Erythroblast (primary cell): ENCODE measurements around the gene WDR1.

Experiments used
- DNase-seq, 2 experiments: peaks; one replicate each; lab custom pipeline; 2025; lab: John Stamatoyannopoulos, UW
- GATA1 ChIP-seq: IDR thresholded peaks from 2 replicates; pipeline ENCODE4 v1.6.1; 2011; ENCODE audit warnings: low read depth, mild to moderate bottlenecking, control low read depth, low read length, moderate library complexity
- POLR2A ChIP-seq: IDR thresholded peaks from 2 replicates; pipeline ENCODE4 v1.6.1; 2011; ENCODE audit warnings: mild to moderate bottlenecking, low read length

Gene WDR1

DNA sequence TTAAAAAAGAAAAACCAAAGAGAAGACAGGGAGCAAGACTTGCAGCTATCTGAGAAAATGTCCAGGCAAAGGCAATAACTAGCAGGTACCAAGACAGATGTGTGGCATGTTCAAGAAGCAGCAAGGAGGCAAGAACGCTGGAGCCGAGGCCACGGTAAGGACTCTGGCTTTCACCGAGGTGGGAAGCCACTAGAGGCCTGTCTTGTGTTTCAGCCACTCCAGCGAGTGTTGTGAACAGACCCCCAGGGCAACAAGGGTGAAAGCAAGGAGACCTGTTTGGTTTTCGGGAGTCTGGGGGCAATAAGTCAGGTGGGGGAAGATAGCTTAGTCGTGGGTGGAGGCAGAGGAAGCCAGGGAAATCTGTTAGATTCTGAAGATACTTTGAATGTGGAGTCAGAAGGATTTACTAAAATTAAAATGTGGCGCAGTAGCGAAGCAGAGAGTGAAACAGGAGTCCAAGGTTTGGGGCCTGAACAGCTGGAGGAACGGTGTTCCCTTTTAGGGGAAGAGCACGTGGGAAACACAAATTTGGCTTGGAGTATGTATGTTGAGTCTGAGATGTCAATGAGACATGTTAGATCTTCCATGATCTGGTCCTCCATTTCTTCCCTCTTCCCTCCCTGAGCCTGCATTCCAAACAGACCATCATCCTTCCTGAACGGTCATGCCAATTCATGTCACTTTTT lies 3.1 kb downstream of the WDR1 start:
- TF ChIP-seq GATA1 (no peak), POLR2A (no peak)
- no peak for DNase-seq

DNA sequence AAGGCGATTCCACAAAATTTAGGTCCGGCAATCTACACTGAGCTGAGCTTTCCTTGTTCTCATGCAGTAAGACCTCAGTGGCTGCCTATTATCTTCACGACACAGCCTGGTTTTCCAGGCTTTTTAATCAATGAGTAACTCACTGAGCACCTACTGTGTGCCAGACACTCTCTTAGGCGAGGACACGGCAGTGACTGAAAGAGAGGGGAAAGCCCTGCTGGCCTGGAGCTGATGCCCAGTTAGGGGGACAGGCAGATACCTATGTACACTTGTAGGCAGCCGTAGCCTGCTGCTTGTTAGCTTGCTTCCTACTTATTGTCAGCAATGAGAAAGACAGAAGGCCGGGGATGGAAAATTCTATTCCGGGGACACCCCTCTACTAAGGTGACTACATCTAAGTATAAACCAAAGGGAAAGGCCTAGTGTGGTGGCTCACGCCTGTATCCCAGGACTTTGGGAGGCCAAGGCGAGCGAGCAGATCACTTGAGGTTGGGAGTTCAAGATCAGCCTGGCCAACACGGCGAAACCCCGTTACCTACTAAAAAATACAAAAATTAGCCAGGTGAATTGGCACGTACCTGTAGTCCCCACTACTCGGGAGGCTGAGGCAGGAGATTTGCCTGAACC lies 3.8 kb downstream of the WDR1 start:
- TF ChIP-seq POLR2A (no peak), GATA1 (no peak)

DNA sequence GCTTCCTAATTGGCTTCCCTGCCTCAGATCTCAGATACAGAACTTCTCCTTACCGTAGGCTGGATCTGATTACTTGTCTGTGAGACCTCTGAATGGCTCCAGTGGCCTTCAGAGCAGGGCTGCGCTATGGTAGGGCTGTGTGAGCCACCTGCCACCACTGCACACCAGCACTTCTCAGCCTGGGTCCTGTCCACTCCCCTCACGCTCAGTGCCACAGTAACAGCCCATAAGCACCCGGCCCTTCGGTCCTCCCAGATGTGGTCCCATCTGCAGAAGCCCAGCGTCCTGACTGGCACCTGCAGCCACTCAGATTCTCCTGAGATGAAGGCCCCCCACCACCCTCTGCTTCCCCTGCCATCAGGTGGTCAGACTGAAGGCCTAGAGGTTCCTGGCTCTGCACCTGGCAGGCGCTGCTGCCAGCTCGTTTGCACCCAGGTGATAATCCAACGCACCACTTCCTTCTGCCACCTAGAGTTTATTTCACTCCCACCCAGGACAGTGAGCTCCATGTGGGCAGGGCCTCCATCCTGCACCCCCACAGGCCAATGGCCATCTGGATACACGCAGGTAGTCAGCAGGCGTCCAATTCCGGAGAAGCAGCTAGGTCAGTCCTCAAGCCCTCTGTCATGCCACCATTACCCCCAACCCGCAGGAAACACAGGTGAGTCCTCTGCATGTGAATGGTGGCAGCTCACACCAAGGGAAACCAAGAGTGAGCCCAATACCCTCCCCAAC lies 5.4 kb downstream of the WDR1 start:
- no peak for TF ChIP-seq GATA1
- no peak for TF ChIP-seq POLR2A
- no peak for DNase-seq

More for the DNA sequence above, 3.8 kb downstream of the WDR1 start:
- no peak for DNase-seq

DNA sequence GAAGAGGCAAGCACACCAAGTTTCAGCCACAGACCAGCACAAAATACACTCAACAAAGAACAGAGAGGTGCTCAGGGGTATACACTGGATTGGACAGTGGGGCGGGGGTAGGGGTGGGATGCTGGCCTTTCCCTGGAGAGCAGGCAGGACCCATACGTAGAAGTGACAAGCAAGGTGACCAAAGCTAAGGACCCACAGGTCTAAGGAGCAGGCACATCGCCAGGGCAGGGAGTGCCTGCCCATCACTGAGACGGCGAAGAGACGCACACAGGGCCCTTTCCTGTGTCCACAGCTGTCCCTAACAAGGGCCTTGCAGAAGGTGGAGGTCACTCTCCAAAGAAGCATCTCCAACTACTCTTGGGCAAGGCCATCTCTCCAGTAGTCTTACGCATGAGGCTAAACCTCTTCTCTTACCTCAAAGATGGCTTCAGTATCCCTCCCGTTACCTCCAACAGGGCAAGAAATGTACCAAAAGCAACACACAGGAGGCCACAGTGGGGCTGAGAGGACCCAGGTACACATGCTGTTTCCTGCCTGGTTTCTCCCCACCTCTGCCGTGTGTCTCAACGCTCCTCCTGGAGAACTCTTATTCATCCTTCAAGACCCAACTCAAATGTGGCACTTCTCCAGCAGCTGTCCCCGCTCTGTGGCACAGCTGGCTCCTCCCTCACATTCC lies 6.5 kb downstream of the WDR1 start:
- DNase-seq = no peak
- TF ChIP-seq GATA1 (no peak), POLR2A (no peak)

DNA sequence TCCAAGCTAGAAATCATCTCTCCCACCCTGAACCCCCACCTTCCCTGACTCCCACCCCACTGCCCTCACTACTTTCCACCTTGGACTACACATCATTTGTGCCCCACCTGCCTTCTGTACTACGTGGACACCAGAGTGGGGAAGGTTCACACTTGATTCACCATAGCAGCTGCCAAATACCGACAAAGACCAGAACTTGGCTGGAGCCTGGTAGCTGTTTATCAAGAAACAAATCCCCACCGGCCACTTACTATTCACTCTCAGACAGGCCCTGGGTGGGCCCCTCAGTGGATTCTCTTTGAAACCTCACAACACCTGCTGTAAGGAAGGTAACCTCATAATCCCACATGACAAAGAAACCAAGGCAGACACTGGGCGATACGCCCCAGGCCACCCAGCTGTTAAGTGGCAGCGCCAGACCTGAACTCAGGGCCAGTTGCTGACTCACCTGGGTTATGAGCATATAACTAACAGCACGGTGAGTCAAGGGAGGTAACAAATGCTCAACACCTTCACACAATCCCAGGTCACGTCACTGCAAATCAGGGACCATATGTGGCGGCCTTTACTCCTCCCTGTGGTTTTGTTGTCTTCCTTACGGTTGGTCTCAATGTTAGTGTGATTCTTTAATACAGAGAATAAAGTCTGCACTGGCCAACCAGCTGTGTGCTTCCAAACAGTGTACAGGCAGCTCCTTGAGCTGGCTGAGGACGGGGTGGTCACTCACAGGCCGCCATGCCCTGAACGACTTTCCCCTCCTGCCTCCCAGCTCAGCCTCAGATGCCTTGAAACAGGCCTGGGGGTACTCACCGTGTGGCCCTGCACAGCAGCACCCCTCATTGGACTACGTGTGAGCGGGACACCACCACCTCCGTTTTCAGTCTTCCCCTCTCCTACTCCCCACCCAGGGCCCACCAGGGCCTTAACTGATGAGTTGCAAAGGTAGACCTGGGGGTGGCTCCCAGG lies 7.5 kb downstream of the WDR1 start:
- DNase-seq = no peak
- TF ChIP-seq POLR2A (no peak), GATA1 (no peak)

DNA sequence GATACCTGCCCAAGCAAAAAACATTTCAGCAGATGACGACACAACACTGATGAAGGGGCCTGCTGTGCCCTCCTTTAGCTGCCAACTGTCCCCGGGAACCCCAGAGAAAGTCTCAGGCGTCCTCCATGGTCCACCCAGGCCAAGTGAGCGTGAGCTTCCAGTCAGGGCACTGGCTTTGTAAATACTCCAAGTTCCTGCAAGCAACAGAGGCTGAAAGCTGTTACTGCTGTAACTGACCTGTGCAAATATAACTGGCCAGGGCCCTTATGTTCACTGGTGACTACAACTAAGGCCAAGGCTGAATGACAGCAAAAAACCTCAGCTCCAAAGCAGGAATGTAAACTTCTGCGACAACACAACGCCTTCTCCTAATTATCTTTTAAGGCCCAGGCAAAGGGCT lies 8.2 kb downstream of the WDR1 start:
- no peak for DNase-seq
- TF ChIP-seq GATA1 = no peak

DNA sequence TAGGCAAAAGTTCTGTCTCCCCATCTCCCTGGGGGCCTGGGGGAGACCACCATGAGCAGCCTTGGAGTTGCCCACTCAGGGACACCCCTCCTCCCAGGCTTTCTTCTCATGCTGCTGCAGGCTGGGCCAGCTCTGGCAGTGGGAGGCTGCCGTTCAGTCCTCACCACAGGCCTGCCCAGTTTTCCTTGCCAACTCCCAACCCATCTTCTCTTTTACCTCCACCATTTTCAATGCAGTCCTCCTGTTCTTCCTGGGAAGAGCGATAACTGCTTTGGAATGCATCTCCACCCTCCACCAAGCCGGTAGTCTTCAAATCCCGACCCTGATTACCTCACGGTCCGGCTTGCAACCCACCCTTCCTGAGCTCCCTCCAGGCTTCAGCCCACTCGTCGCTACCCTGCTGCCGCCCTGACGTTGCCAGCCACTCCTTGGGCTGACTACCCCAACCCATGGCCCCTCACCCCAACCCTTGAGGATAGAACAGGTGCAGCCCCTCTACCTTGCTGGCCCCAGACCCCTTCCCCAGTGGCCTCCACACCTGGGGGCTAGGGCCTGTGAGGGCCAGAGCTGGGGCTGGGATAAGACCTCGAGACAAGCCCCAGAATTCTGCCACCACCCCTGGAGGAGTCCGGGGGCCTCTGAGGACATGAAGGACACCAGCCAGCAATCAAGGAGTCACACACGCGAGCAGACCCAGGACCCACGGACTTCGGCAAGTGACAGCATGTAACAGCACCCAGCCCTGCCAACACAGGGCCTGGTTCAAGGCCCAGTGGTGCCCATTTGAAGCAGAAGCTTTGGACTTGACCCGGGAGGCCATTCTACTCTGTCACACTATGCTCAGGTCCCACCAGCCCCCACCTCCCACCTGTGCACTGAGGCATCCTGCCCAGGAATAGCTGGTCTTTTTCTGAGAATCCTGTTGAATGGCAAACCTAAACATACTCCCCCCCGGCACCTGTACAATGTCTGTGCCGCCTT lies 9.2 kb downstream of the WDR1 start:
- no peak for TF ChIP-seq GATA1
- TF ChIP-seq POLR2A = no peak
- DNase-seq = no peak

DNA sequence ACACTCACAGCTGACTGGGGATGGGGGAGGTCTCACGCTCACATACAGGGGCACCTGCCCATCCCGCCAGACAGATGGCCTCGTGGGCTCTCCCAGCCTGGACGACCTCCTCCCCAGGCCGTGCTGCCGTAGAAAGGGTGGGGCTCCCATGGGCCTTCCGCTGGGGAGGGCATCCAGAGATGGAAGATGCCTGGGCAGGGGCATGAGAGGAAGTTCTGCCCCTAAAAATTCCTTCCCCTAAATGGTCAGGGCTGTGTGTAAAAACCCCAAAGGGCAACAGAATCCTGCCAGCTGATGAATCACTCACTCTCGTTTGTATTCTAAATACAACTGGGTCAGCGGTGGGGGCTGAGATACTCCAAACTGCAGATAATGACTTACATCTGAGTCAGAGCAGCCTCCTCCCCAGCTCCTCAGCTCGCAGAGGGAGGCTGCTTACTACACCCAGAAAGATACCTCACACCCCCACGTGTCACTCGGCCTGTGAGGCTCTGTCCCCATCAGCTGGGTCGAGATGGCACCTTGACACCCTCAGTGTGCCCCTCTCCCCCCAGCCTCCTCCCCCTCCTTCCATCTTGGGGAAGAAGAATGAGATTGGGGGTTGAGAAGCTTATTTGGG lies 10.1 kb downstream of the WDR1 start:
- DNase-seq = peak; percentile 87 to 92
- peak; percentile 21 for TF ChIP-seq POLR2A
- no peak for TF ChIP-seq GATA1

DNA sequence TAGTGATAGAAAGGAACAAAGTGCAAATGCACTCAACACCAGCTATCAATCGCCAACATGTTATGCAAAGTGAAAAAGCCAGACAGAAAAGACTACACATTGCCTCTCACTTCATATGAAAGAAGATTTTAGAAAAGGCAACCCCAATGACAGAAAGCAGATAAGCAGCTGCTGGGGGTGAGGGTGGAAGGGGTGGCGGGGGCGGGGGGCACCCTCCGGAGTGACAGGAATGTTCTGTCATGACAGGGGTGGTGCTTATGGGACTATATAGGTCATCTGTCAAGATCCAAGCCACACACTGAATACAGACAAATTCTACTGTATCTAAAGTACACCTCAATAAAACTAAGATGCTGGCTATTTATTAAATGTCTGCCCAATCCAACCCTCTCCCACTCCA lies 10.7 kb downstream of the WDR1 start:
- peak; percentile 77 for DNase-seq
- TF ChIP-seq GATA1 (no peak), POLR2A (no peak)

DNA sequence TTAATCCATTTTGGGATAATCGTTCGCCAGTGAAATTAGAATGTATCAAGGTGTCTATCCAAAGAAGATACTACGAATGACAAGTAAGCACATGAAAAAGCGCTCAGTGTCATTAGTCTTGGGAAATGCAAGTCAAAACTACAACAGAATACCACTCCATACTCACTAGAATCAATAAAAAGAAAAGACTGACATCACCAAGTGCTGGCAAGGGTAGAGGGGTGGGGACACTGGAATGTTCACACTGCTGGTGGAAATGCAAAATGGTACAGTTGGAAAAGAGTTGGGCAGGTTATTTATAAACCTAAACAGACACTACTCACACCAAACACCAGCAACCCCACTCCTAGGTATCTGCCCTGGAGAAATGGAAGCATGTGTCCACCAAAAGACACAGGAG lies 11.2 kb downstream of the WDR1 start:
- no peak for TF ChIP-seq POLR2A
- no peak for TF ChIP-seq GATA1
- no peak for DNase-seq

DNA sequence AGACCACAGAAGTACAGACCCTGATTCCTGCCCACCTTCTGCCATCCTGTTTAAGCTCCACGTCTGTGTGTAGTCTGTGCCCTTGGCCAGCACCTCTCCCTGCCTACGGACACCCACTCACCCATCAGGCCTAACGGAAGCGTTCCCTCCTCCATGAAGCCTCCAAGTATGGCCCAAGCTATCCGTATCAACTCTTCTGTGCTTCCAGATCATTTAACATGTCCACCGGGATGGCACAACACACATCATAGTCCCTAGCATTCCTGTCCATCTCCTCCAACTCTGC lies 11.7 kb downstream of the WDR1 start:
- TF ChIP-seq GATA1 (no peak), POLR2A (no peak)
- no peak for DNase-seq
